HG03432 (cell line): ENCODE measurements around the gene LPCAT2.

Experiments used
- ATAC-seq: cut with Tn5 transposase; IDR thresholded peaks from one replicate; pipeline ENCODE4 v1.9.1; 2021; ENCODE audit warnings: mild to moderate bottlenecking, moderate library complexity; ENCODE audit not compliant: unreplicated experiment

The LPCAT2 gene

GRCh38 chr16:55508941-55509931 lies at the start of gene LPCAT2:
LPCAT2 (plus strand) TSS chr16:55509072; CDS start chr16:55509182, 110 bp downstream.
- ATAC-seq = peak; percentile 65

GRCh38 chr16:55462241-55462640 lies 46.6 kb upstream of the LPCAT2 start:
- no peak for ATAC-seq

GRCh38 chr16:55464375-55464774 lies 44.5 kb upstream of the LPCAT2 start:
- no peak for ATAC-seq

GRCh38 chr16:55465077-55465896 lies 43.6 kb upstream of the LPCAT2 start:
- ATAC-seq = peak; percentile 94

GRCh38 chr16:55466209-55466608 lies 42.7 kb upstream of the LPCAT2 start:
- ATAC-seq = no peak

- no peak for ATAC-seq
Measured at GRCh38 chr16:55467898-55468297, 41.0 kb upstream of the LPCAT2 start.

- no peak for ATAC-seq
Measured at GRCh38 chr16:55468352-55468990, 40.4 kb upstream of the LPCAT2 start.

- ATAC-seq = no peak
Measured at GRCh38 chr16:55469821-55470532, 38.9 kb upstream of the LPCAT2 start.

- no peak for ATAC-seq
Measured at GRCh38 chr16:55470533-55471371, 38.1 kb upstream of the LPCAT2 start.

GRCh38 chr16:55471448-55472097 lies 37.3 kb upstream of the LPCAT2 start:
- ATAC-seq = peak; percentile 84

- ATAC-seq = no peak
Measured at GRCh38 chr16:55473587-55473986, 35.3 kb upstream of the LPCAT2 start.

- ATAC-seq = no peak
Measured at GRCh38 chr16:55474821-55475220, 34.1 kb upstream of the LPCAT2 start.

GRCh38 chr16:55475919-55476318 lies 33.0 kb upstream of the LPCAT2 start:
- no peak for ATAC-seq

- ATAC-seq = no peak
Measured at GRCh38 chr16:55476625-55477533, 32.0 kb upstream of the LPCAT2 start.

- no peak for ATAC-seq
Measured at GRCh38 chr16:55477736-55478135, 31.1 kb upstream of the LPCAT2 start.

- no peak for ATAC-seq
Measured at GRCh38 chr16:55478827-55479429, 29.9 kb upstream of the LPCAT2 start, which contains the start of gene MMP2. MMP2 (plus strand) TSS chr16:55479198; CDS start chr16:55479480, 282 bp downstream.

- no peak for ATAC-seq
Measured at GRCh38 chr16:55479430-55480140, 29.3 kb upstream of the LPCAT2 start.
